HepG2 (cell line): ENCODE measurements around the gene ABHD17B. TPM values are rescaled to one million over a fixed set of nuclear protein-coding genes. Genes with fewer than 3 reads are reported as not detected.

Experiments
- ATAC-seq: fragments of 200-7000 bp; cut with Tn5 transposase; 3 replicates; pipeline ENCODE4 v1.9.1; 2020; ENCODE audit warnings: mild to moderate bottlenecking, moderate library complexity
- BruUV-seq: library from RNA; stranded (reverse); fragments of 400-500 nt; replicated peaks from 2 replicates; lab custom pipeline; 2021; lab: Mats Ljungman, UMichigan
- CTCF ChIA-PET: fragments of 300-600 bp; formaldehyde crosslinking; extraction: SDS; loops from one replicate; lab custom pipeline; 2021; ENCODE audit warnings: low total read pairs, inconsistent platforms, low intra/inter-chr PET ratio; lab: Yijun Ruan, JAX
- POLR2A ChIA-PET: fragments of 350-600 bp; sonication (Branson Sonifier 250); formaldehyde crosslinking; loops from one replicate; lab custom pipeline; 2020; ENCODE audit warnings: antibody characterized with exemption, inconsistent platforms; lab: Yijun Ruan, JAX
- DNase-seq: peaks from one replicate; pipeline ENCODE4 v3.0.0-alpha.2; 2015; ENCODE audit warnings: low spot score
- FAIRE-seq: peaks from 3 replicates; lab custom pipeline; 2011; peaks lifted over from hg19 to GRCh38; lab: Jason Lieb, UNC
- H2AFZ ChIP-seq: one replicate; pipeline ENCODE4 v1.6.1; 2011; ENCODE audit warnings: low read length, inconsistent platforms
- H3K27ac ChIP-seq: fragments of 300-600 bp; 3 replicates; pipeline ENCODE4 v1.8.0; 2011; ENCODE audit warnings: mixed run types, mild to moderate bottlenecking, mixed read lengths, low read length, inconsistent platforms; ENCODE audit not compliant: insufficient read depth; ENCODE audit errors: extremely low read length
- H3K27me3 ChIP-seq, 2 experiments: fragments of 200-600 bp in 1 of 2; 2 replicates in 1 of 2; 3 replicates in 1 of 2; pipeline versions ENCODE4 v1.6.0 to v1.8.0; 2011; ENCODE audit warnings: low read length in 2 of 2, mild to moderate bottlenecking in 2 of 2, moderate library complexity in 2 of 2, inconsistent platforms in 1 of 2; ENCODE audit not compliant: insufficient read depth in 2 of 2, control insufficient read depth in 1 of 2
- H3K36me3 ChIP-seq, 2 experiments: fragments of 200-600 bp in 1 of 2; replicated peaks in 1 of 2; 2 replicates in 1 of 2; 3 replicates in 1 of 2; pipeline versions ENCODE4 v1.5.1 to v1.8.0; 2011; ENCODE audit warnings: low read length in 2 of 2, inconsistent platforms in 1 of 2; ENCODE audit not compliant: insufficient read depth in 2 of 2, control insufficient read depth in 1 of 2
- H3K4me1 ChIP-seq: 2 replicates; pipeline ENCODE4 v1.5.1; 2012; ENCODE audit warnings: low read length, inconsistent platforms; ENCODE audit not compliant: insufficient read depth
- H3K4me2 ChIP-seq: 2 replicates; pipeline ENCODE4 v1.6.0; 2011; ENCODE audit warnings: low read depth, low read length, inconsistent platforms
- H3K4me3 ChIP-seq, 3 experiments: fragments of 200-600 bp in 1 of 3; sonication (generic), shearing (Covaris generic) in 1 of 3; replicated peaks in 1 of 3; 2 replicates each; pipeline ENCODE4 v1.5.1; 2011 to 2016; ENCODE audit warnings: low read length in 3 of 3, inconsistent platforms in 2 of 3, low read depth in 2 of 3, mild to moderate bottlenecking in 2 of 3, control low read depth in 1 of 3, mixed read lengths in 1 of 3; ENCODE audit not compliant: insufficient read depth in 1 of 3
- H3K79me2 ChIP-seq: one replicate; pipeline ENCODE4 v1.6.1; 2011; ENCODE audit warnings: low read length, inconsistent platforms; ENCODE audit not compliant: insufficient read depth
- H3K9ac ChIP-seq: 2 replicates; pipeline ENCODE4 v1.6.0; 2011; ENCODE audit warnings: mild to moderate bottlenecking, low read depth, low read length, inconsistent platforms; ENCODE audit not compliant: insufficient read depth
- H3K9me3 ChIP-seq: 2 replicates; pipeline ENCODE4 v1.5.1; 2012; ENCODE audit warnings: mild to moderate bottlenecking, low read length
- H4K20me1 ChIP-seq: 2 replicates; pipeline ENCODE4 v1.6.0; 2011; ENCODE audit warnings: inconsistent platforms, mild to moderate bottlenecking, low read length, moderate library complexity; ENCODE audit not compliant: insufficient read depth
- ARID3A ChIP-seq: IDR thresholded peaks from 2 replicates; pipeline ENCODE4 v1.6.1; 2012; ENCODE audit warnings: low read depth, low read length, improper control_type of control experiment
- BRD4 ChIP-seq: sonication (generic); formaldehyde crosslinking; IDR thresholded peaks from 2 replicates; pipeline ENCODE4 v1.4.0; 2020; ENCODE audit warnings: missing genetic modification reagents
- GFI1 ChIP-seq: sonication (generic); formaldehyde crosslinking; IDR thresholded peaks from 2 replicates; pipeline ENCODE4 v1.5.0; 2020; ENCODE audit warnings: missing genetic modification reagents, mild to moderate bottlenecking, borderline replicate concordance
- HOXA5 ChIP-seq: sonication (generic); formaldehyde crosslinking; IDR thresholded peaks from 2 replicates; pipeline ENCODE4 v1.4.0; 2020; ENCODE audit warnings: missing genetic modification reagents
- KDM6A ChIP-seq: IDR thresholded peaks from 2 replicates; pipeline ENCODE4 v1.6.1; 2016; ENCODE audit warnings: low read depth
- MAFF ChIP-seq: IDR thresholded peaks from 2 replicates; pipeline ENCODE4 v1.6.1; 2011; ENCODE audit warnings: low read depth, low read length, improper control_type of control experiment
- MAFK ChIP-seq, 2 experiments: IDR thresholded peaks in 1 of 2; conservative IDR thresholded peaks in 1 of 2; 2 replicates each; pipeline ENCODE4 v1.6.1; 2011; ENCODE audit warnings: improper control_type of control experiment in 2 of 2, low read length in 2 of 2
- NBN ChIP-seq: fragments of 450-650 bp; conservative IDR thresholded peaks from 2 replicates; pipeline ENCODE4 v1.6.1; 2017
- REPIN1 ChIP-seq: sonication (generic); formaldehyde crosslinking; IDR thresholded peaks from 2 replicates; pipeline ENCODE4 v1.8.0; 2022; ENCODE audit warnings: missing genetic modification reagents, low read depth, mild to moderate bottlenecking, borderline replicate concordance
- SRF ChIP-seq: IDR thresholded peaks from 2 replicates; pipeline ENCODE4 v1.6.1; 2011; ENCODE audit warnings: mild to moderate bottlenecking, low read depth, low read length, moderate library complexity
- ZNF263 ChIP-seq: sonication (generic); formaldehyde crosslinking; IDR thresholded peaks from 2 replicates; pipeline ENCODE4 v1.4.0; 2020; ENCODE audit warnings: missing genetic modification reagents
- ZNF609 ChIP-seq: sonication (generic); formaldehyde crosslinking; IDR thresholded peaks from 2 replicates; pipeline ENCODE4 v1.4.0; 2020; ENCODE audit warnings: mild to moderate bottlenecking, missing genetic modification reagents, borderline replicate concordance
- WGBS: methylation state at CpG from one replicate; pipeline ENCODE4 v1.1.6; 2017; ENCODE audit warnings: low lambda C conversion rate; 5-methylcytosine and 5-hydroxymethylcytosine counted together
- in situ Hi-C: cut with HindIII; loops from 2 replicates; pipeline ENCODE4 v1.10.0; 2017; ENCODE audit warnings: low pct_unique_long_range_greater_than_20kb; ENCODE audit not compliant: extremely low pct_ligation_motif_present
- intact Hi-C: fragments of 100-400 bp; cut with micrococcal nuclease; formaldehyde crosslinking; loops from one replicate; pipeline ENCODE4 v1.10.0; 2022; ENCODE audit not compliant: unreplicated experiment
- polyA plus RNA-seq, 8 experiments: library from polyadenylated mRNA; depleted of rRNA in 3 of 8; stranded (reverse) in 7 of 8; unstranded in 1 of 8; fragments of >200 nt; fragmentation: Illumina TruSeq in 4 of 8; extraction: Trizol in 4 of 8; gene quantifications; 2 replicates each; pipeline versions ENCODE4 v1.2.1 to v1.2.3, GENCODE V29; 2011 to 2016; ENCODE audit warnings: low read depth in 4 of 8, missing spikeins in 1 of 8, mixed read lengths in 1 of 8; ENCODE audit not compliant: insufficient read depth in 1 of 8
- total RNA-seq, 5 experiments: library from RNA; depleted of rRNA; stranded (reverse); fragments of >200 nt; fragmentation: Illumina TruSeq; extraction: Trizol; gene quantifications; 2 replicates each; pipeline ENCODE4 v1.2.3, GENCODE V29; 2016; ENCODE audit warnings: low read depth in 1 of 5

The ABHD17B gene
- total and polyA plus RNA-seq, 2 of the 13 experiments (the other 11 are each of a cell fraction or from before 2014, with no cell fraction given): 11.3 to 22.0 TPM

GRCh38 chr9:71941998-71942567, 31.1 kb upstream of the ABHD17B start:
- Histone ChIP-seq H3K79me2 (peaks cover 13% of the 10 kb centered on the region), H4K20me1 (0 out of 2 replicates have a peak, but pooled peaks cover 2% of the 10 kb centered on the region), H2AFZ (no peak overlapping the region), H3K27ac (no peak overlapping the region), H3K4me2 (no peak overlapping the region), H3K9ac (no peak overlapping the region), H3K36me3 (no peaks in the 10 kb centered on the region), H3K4me3 (no peak overlapping the region), H3K4me1 (peaks cover 15% of the 10 kb centered on the region), H3K9me3 (no peaks in the 10 kb centered on the region), H3K27me3 (no peaks in the 10 kb centered on the region)
- FAIRE-seq: no peak
- in situ Hi-C loops (no loop called here), intact Hi-C loops (no loop called here)
- 100% methylated on average over 2 of the region's 2 CpGs for WGBS
- CTCF ChIA-PET: no interaction called here
- POLR2A ChIA-PET: no interaction called here
- no TSS peak for BruUV-seq
- no peak for DNase-seq
- no peak for TF ChIP-seq KDM6A (CRISPR knock-in tag)
- ATAC-seq: no peak

GRCh38 chr9:71941060-71941568, 30.1 kb upstream of the ABHD17B start:
- Histone ChIP-seq H3K27me3 (no peaks in the 10 kb centered on the region), H3K4me2 (no peak overlapping the region), H3K27ac (no peak overlapping the region), H3K9ac (no peak overlapping the region), H3K9me3 (no peaks in the 10 kb centered on the region), H4K20me1 (0 out of 2 replicates have a peak, but pooled peaks cover 2% of the 10 kb centered on the region), H3K36me3 (no peaks in the 10 kb centered on the region), H2AFZ (no peak overlapping the region), H3K4me3 (no peak overlapping the region), H3K4me1 (peaks cover 15% of the 10 kb centered on the region), H3K79me2 (peaks cover 14% of the 10 kb centered on the region)
- in situ Hi-C loops: no loop called here
- intact Hi-C loops: no loop called here
- ChIA-PET POLR2A (no interaction called here), CTCF (no interaction called here)
- no TSS peak for BruUV-seq
- no peak for DNase-seq
- FAIRE-seq: no peak
- no peak for ATAC-seq
- 99% methylated on average over 2 of the region's 2 CpGs for WGBS
- no peak for TF ChIP-seq BRD4
- no peak for TF ChIP-seq GFI1
- TF ChIP-seq HOXA5 (CRISPR knock-in tag): no peak
- peak; percentile 61; the same call in 1 of the 2 replicates for TF ChIP-seq MAFF
- no peak for TF ChIP-seq ZNF609 (CRISPR knock-in tag)
- TF ChIP-seq ARID3A: no peak
- peak; percentile 51 to 73 for TF ChIP-seq MAFK (conservative IDR thresholded peaks at IDR 0.05 in 1 of 2, IDR thresholded peaks at IDR 0.05 in 1 of 2; ENCODE audit: low read length in 2 of 2)
- no peak for TF ChIP-seq ZNF263 (CRISPR knock-in tag)
- TF ChIP-seq SRF: no peak
- no peak for TF ChIP-seq NBN
- TF ChIP-seq REPIN1: no peak
